ENCODE results near the gene LCK. TPM values are rescaled to one million over a fixed set of nuclear protein-coding genes. Genes with fewer than 3 reads are reported as not detected.

Gene LCK
- total and polyA plus RNA-seq, 9 of the 15 experiments (the other 6 are each of a cell fraction or from before 2014, with no cell fraction given), result 0.04 to 0.47 (median 0.13) TPM; not detected in 6

- TF ChIP-seq ATF6 (CRISPR knock-in tag; IDR thresholded peaks at IDR 0.05) (peak; percentile 81; the same call in 1 of the 2 replicates), ZNF263 (CRISPR knock-in tag; IDR thresholded peaks at IDR 0.05; ENCODE audit: borderline replicate concordance) (peak; percentile 29; the same call in 1 of the 2 replicates), TAF9B (IDR thresholded peaks at IDR 0.05; ENCODE audit: partially characterized antibody) (no peak), TAF15 (IDR thresholded peaks at IDR 0.05; ENCODE audit: low read depth, low read length) (no peak), GABPB2 (CRISPR knock-in tag; conservative IDR thresholded peaks at IDR 0.05) (0 out of 2 replicates have a peak, but pooled peaks have one; percentile 52), IRF1 (CRISPR knock-in tag; IDR thresholded peaks at IDR 0.05; ENCODE audit: borderline replicate concordance) (no peak), DMBX1 (CRISPR knock-in tag; IDR thresholded peaks at IDR 0.05; ENCODE audit: borderline replicate concordance) (no peak; the same call in 1 of the 2 replicates), ZNF184 (CRISPR knock-in tag; IDR thresholded peaks at IDR 0.05) (no peak), PBX2 (CRISPR knock-in tag; IDR thresholded peaks at IDR 0.05; ENCODE audit: low read depth) (no peak), PBX2 (tag; conservative IDR thresholded peaks at IDR 0.05; ENCODE audit: low read depth) (no peak)
Measured at GRCh38 chr1:32221581-32221979, 29.5 kb upstream of the LCK start (continued).

Data from K562 (cell line).